Urinary bladder (tissue), 2 donors: Measurements from ENCODE around the gene MMP8. TPM values are rescaled to one million over a fixed set of nuclear protein-coding genes. Genes with fewer than 3 reads are reported as not detected.

ENCODE experiments used
- polyA plus RNA-seq: library from polyadenylated mRNA; stranded (reverse); fragments of 200-250 nt; gene quantifications from one replicate; pipeline ENCODE4 v1.2.3, GENCODE V29; 2013
- total RNA-seq: library from RNA; depleted of rRNA; stranded (reverse); fragments of >200 nt; gene quantifications from one replicate; pipeline ENCODE4 v1.2.3, GENCODE V29; 2014
- donor health status: healthy.

The MMP8 gene
- total and polyA plus RNA-seq, 2 donors = 0.37 to 1.3 TPM

Other genes with a start within 250 kb of the MMP8 start
- gene MMP7, start 194.2 kb downstream of the MMP8 start, total RNA-seq = 18.9 TPM
- 10.2 TPM for gene MMP7, start 194.2 kb downstream of the MMP8 start, polyA plus RNA-seq
- gene MMP20, start 99.6 kb downstream of the MMP8 start, total RNA-seq = not detected
- not detected for gene MMP20, start 99.6 kb downstream of the MMP8 start, polyA plus RNA-seq
- not detected for gene MMP27, start 19.2 kb downstream of the MMP8 start, total RNA-seq
- 0.22 TPM for gene MMP27, start 19.2 kb downstream of the MMP8 start, polyA plus RNA-seq
- not detected for gene MMP10, start 55.7 kb upstream of the MMP8 start, total RNA-seq
- not detected for gene MMP10, start 55.7 kb upstream of the MMP8 start, polyA plus RNA-seq
- 0.53 TPM for gene MMP1, start 73.2 kb upstream of the MMP8 start, total RNA-seq
- 0.15 TPM for gene MMP1, start 73.2 kb upstream of the MMP8 start, polyA plus RNA-seq
- 1.4 TPM for gene MMP3, start 118.7 kb upstream of the MMP8 start, total RNA-seq
- 6.3 TPM for gene MMP3, start 118.7 kb upstream of the MMP8 start, polyA plus RNA-seq
- 3.8 TPM for gene MMP12, start 150.0 kb upstream of the MMP8 start, total RNA-seq
- gene MMP12, start 150.0 kb upstream of the MMP8 start, polyA plus RNA-seq = 0.62 TPM
- gene MMP13, start 230.8 kb upstream of the MMP8 start, total RNA-seq = not detected
- 0.04 TPM for gene MMP13, start 230.8 kb upstream of the MMP8 start, polyA plus RNA-seq